CD14-positive monocyte (primary cell): ENCODE results near the gene GRK5. TPM values are rescaled to one million over a fixed set of nuclear protein-coding genes. Genes with fewer than 3 reads are reported as not detected.

Experiments used
- DNase-seq, 3 donors: peaks; one replicate each; pipeline ENCODE4 v3.0.0-alpha.2; 2011 to 2022
- H2AFZ ChIP-seq: 2 replicates; pipeline ENCODE4 v1.6.0; 2012; ENCODE audit warnings: mild to moderate bottlenecking, low read depth, low read length, inconsistent platforms; ENCODE audit not compliant: insufficient read depth, poor library complexity, severe bottlenecking
- H3K27ac ChIP-seq, 2 donors: 1 replicate in 1 of 2; 2 replicates in 1 of 2; pipeline ENCODE4 v1.5.1; 2012 to 2013; ENCODE audit warnings: low read length in 2 of 2, control low read depth in 1 of 2, inconsistent platforms in 1 of 2, low read depth in 1 of 2, mild to moderate bottlenecking in 1 of 2
- H3K27me3 ChIP-seq, 2 donors: one replicate each; pipeline versions ENCODE4 v1.6.0 to v1.6.1; 2011 to 2013; ENCODE audit warnings: low read length in 2 of 2; ENCODE audit not compliant: control insufficient read depth in 2 of 2, insufficient read depth in 2 of 2
- H3K36me3 ChIP-seq, 2 donors: replicated peaks in 1 of 2; 1 replicate in 1 of 2; 2 replicates in 1 of 2; pipeline versions ENCODE4 v1.5.1 to v1.6.1; 2012 to 2013; ENCODE audit warnings: low read length in 2 of 2, control low read depth in 1 of 2, inconsistent platforms in 1 of 2, mild to moderate bottlenecking in 1 of 2; ENCODE audit not compliant: insufficient read depth in 2 of 2, control insufficient read depth in 1 of 2
- H3K4me1 ChIP-seq, 2 donors: 1 replicate in 1 of 2; 2 replicates in 1 of 2; pipeline versions ENCODE4 v1.5.1 to v1.6.1; 2012 to 2013; ENCODE audit warnings: low read length in 2 of 2, control low read depth in 1 of 2, inconsistent platforms in 1 of 2, mild to moderate bottlenecking in 1 of 2, moderate library complexity in 1 of 2; ENCODE audit not compliant: insufficient read depth in 2 of 2, control insufficient read depth in 1 of 2
- H3K4me2 ChIP-seq: replicated peaks from 2 replicates; pipeline ENCODE3; 2012; ENCODE audit warnings: low read length, moderate library complexity, mild to moderate bottlenecking; ENCODE audit not compliant: poor library complexity, severe bottlenecking; ENCODE audit errors: extremely low read depth
- H3K4me3 ChIP-seq, 3 experiments: fragments of 200-600 bp in 1 of 3; sonication (generic) in 1 of 3; replicated peaks in 1 of 3; 1 replicate in 2 of 3; 2 replicates in 1 of 3; pipeline ENCODE4 v1.5.1; 2011 to 2013; ENCODE audit warnings: low read length in 3 of 3, mild to moderate bottlenecking in 3 of 3, control low read depth in 2 of 3, low read depth in 2 of 3, inconsistent platforms in 1 of 3, moderate library complexity in 1 of 3
- H3K79me2 ChIP-seq: 2 replicates; pipeline ENCODE4 v1.6.0; 2012; ENCODE audit warnings: mild to moderate bottlenecking, control low read depth, inconsistent platforms, low read length, moderate library complexity; ENCODE audit not compliant: insufficient read depth
- H3K9ac ChIP-seq: 2 replicates; pipeline ENCODE4 v1.6.0; 2017; ENCODE audit warnings: low read length, mild to moderate bottlenecking; ENCODE audit not compliant: insufficient read depth, poor library complexity, severe bottlenecking
- H3K9me3 ChIP-seq, 2 donors: replicated peaks in 1 of 2; 1 replicate in 1 of 2; 2 replicates in 1 of 2; pipeline versions ENCODE4 v1.5.1 to v1.6.1; 2012 to 2013; ENCODE audit warnings: low read length in 2 of 2, control low read depth in 1 of 2; ENCODE audit not compliant: control insufficient read depth in 1 of 2, insufficient read depth in 1 of 2
- H4K20me1 ChIP-seq: 2 replicates; pipeline ENCODE4 v1.6.0; 2012; ENCODE audit warnings: mild to moderate bottlenecking, low read length, control low read depth, moderate library complexity; ENCODE audit not compliant: insufficient read depth
- H3K27ac Mint-ChIP-seq, 7 donors: one replicate each; pipeline ENCODE4 v1.8.0; 2020; ENCODE audit warnings: mild to moderate bottlenecking in 7 of 7, mixed read lengths in 7 of 7, moderate library complexity in 6 of 7, inconsistent platforms in 2 of 7
- H3K27me3 Mint-ChIP-seq, 3 donors: one replicate each; pipeline ENCODE4 v1.8.0; 2021 to 2022; ENCODE audit warnings: low read depth in 3 of 3, mild to moderate bottlenecking in 3 of 3, mixed read lengths in 3 of 3, moderate library complexity in 3 of 3, inconsistent platforms in 1 of 3
- H3K36me3 Mint-ChIP-seq, 2 donors: one replicate each; pipeline ENCODE4 v1.8.0; 2020; ENCODE audit warnings: mixed read lengths in 2 of 2, inconsistent platforms in 1 of 2, mild to moderate bottlenecking in 1 of 2
- H3K4me1 Mint-ChIP-seq: one replicate; pipeline ENCODE4 v1.8.0; 2020; ENCODE audit warnings: mild to moderate bottlenecking, mixed read lengths
- H3K4me3 Mint-ChIP-seq, 2 donors: one replicate each; pipeline ENCODE4 v1.8.0; 2020; ENCODE audit warnings: mild to moderate bottlenecking in 2 of 2, mixed read lengths in 2 of 2, moderate library complexity in 1 of 2
- H3K9me3 Mint-ChIP-seq, 7 donors: one replicate each; pipeline ENCODE4 v1.8.0; 2020 to 2022; ENCODE audit warnings: mixed read lengths in 7 of 7, mild to moderate bottlenecking in 6 of 7, moderate library complexity in 6 of 7, inconsistent platforms in 2 of 7
- WGBS: methylation state at CpG from one replicate; pipeline ENCODE4 v1.1.5; 2013; ENCODE audit warnings: missing lambda C conversion rate; ENCODE audit not compliant: insufficient coverage; 5-methylcytosine and 5-hydroxymethylcytosine counted together
- intact Hi-C, 2 donors: fragments of 100-400 bp; cut with micrococcal nuclease; formaldehyde crosslinking; loops; one replicate each; pipeline versions ENCODE4 v1.15.0 to v1.15.1; 2023
- polyA plus RNA-seq, 3 donors: library from polyadenylated mRNA; depleted of rRNA in 1 of 3; unstranded in 2 of 3; stranded (reverse) in 1 of 3; fragments of 300-500 nt in 2 of 3; fragments of >200 nt in 1 of 3; fragmentation: Illumina TruSeq in 2 of 3; gene quantifications; 1 replicate in 2 of 3; 2 replicates in 1 of 3; pipeline ENCODE4 v1.2.3, GENCODE V29; 2012 to 2021
- TF ChIP-seq, protein P1 (sequence below): fragments of 200-600 bp; IDR thresholded peaks from one replicate; pipeline ENCODE4 v1.8.0; 2022; ENCODE audit warnings: antibody characterized with exemption, mild to moderate bottlenecking

Gene GRK5
- polyA plus RNA-seq, 3 donors, result 1.2 to 6.5 (median 2.8) TPM

DNA sequence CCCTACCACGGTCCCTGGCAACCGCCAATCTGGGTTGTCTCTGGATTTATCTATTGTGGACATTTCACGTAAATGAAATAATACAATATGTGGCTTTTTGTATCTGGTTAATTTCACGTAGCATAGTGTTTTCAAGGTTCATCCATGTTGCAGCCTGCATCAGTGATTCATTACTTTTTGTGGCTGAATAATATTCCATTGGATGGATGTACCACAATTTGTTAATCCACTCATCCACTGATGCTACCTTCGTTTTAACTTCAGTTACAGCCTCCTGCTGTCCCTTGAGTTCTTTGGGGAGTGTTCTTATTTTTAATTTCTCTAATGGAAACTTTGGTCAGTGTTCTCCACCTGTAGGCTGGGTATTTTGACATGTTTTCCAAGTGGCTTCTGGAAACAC lies 49.5 kb downstream of the GRK5 start:
- no peaks in the 10 kb centered on the region for H3K79me2 ChIP-seq
- Mint-ChIP-seq H3K27ac (no peak overlapping the region), H3K4me3 (no peak overlapping the region), H3K27me3 (peaks cover 0 to 3% (median 3%) of the 10 kb centered on the region in 3 donors), H3K36me3 (peaks cover 2 to 3% of the 10 kb centered on the region in 2 donors), H3K9me3 (peaks cover 0 to 9% (median 3%) of the 10 kb centered on the region in 7 donors), H3K4me1 (peaks cover 11% of the 10 kb centered on the region)
- 93% methylated on average over 3 of the region's 5 CpGs for WGBS
- no peak overlapping the region for H3K4me3 ChIP-seq
- intact Hi-C loops, result no loop called here
- no peak overlapping the region for H3K9ac ChIP-seq
- H3K4me1 ChIP-seq, result no peaks in the 10 kb centered on the region
- H3K4me2 ChIP-seq, result no peak overlapping the region
- H2AFZ ChIP-seq, result no peak overlapping the region
- H4K20me1 ChIP-seq, result peaks cover 15% of the 10 kb centered on the region
- no peaks in the 10 kb centered on the region for H3K27me3 ChIP-seq
- no peak for DNase-seq
- no peaks in the 10 kb centered on the region for H3K9me3 ChIP-seq
- H3K36me3 ChIP-seq, result no peaks in the 10 kb centered on the region
- no peak overlapping the region for H3K27ac ChIP-seq
- TF ChIP-seq, protein P1, sequence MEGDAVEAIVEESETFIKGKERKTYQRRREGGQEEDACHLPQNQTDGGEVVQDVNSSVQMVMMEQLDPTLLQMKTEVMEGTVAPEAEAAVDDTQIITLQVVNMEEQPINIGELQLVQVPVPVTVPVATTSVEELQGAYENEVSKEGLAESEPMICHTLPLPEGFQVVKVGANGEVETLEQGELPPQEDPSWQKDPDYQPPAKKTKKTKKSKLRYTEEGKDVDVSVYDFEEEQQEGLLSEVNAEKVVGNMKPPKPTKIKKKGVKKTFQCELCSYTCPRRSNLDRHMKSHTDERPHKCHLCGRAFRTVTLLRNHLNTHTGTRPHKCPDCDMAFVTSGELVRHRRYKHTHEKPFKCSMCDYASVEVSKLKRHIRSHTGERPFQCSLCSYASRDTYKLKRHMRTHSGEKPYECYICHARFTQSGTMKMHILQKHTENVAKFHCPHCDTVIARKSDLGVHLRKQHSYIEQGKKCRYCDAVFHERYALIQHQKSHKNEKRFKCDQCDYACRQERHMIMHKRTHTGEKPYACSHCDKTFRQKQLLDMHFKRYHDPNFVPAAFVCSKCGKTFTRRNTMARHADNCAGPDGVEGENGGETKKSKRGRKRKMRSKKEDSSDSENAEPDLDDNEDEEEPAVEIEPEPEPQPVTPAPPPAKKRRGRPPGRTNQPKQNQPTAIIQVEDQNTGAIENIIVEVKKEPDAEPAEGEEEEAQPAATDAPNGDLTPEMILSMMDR, result no peak

DNA sequence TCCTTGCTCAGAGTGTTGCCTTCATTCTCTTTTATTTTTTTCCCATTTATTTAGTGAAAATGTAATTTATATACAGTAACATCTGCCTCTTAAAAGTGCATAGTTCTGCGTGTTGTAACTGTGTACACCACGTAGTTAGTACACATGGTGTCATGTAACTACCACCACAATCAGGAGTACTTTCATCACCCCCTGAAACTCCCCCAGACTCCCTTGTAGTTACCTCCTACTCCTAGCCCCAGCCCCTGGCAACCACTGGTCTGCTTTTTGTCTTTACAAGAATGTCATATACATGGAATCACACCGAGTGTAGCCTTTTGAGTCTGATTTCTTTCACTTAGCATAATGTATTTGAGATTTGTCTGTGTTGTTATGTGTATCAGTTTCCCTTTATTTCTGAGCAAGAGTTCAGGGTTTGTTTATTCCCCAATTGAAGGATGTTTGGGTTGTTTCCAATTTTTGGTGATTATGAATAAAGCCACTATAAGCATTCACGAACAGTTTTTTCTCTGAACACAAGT lies 50.6 kb downstream of the GRK5 start:
- Histone ChIP-seq H3K4me1 (no peaks in the 10 kb centered on the region), H3K9ac (no peak overlapping the region)
- TF ChIP-seq, protein P1, result no peak

More for the DNA sequence above, 50.6 kb downstream of the GRK5 start:
- H3K9me3 ChIP-seq, result no peaks in the 10 kb centered on the region
- H3K27ac ChIP-seq, result no peak overlapping the region
- H3K4me3 Mint-ChIP-seq, result no peak overlapping the region
- H3K4me2 ChIP-seq, result no peak overlapping the region
- H3K36me3 ChIP-seq, result no peaks in the 10 kb centered on the region
- no peaks in the 10 kb centered on the region for H3K79me2 ChIP-seq
- no peak for DNase-seq
- WGBS, result 89% methylated on average over 3 of the region's 4 CpGs
- peaks cover 0 to 8% of the 10 kb centered on the region in 2 donors for H3K36me3 Mint-ChIP-seq
- H3K4me3 ChIP-seq, result no peak overlapping the region
- H3K4me1 Mint-ChIP-seq, result peaks cover 11% of the 10 kb centered on the region
- no peak overlapping the region for H2AFZ ChIP-seq
- peaks cover 0 to 3% (median 3%) of the 10 kb centered on the region in 3 donors for H3K27me3 Mint-ChIP-seq
- intact Hi-C loops, result no loop called here
- peaks cover 15% of the 10 kb centered on the region for H4K20me1 ChIP-seq
- peaks cover 0 to 9% (median 3%) of the 10 kb centered on the region in 7 donors for H3K9me3 Mint-ChIP-seq
- H3K27me3 ChIP-seq, result no peaks in the 10 kb centered on the region
- H3K27ac Mint-ChIP-seq, result no peak overlapping the region
